ENCODE results near the gene NDUFAF8.

DNA sequence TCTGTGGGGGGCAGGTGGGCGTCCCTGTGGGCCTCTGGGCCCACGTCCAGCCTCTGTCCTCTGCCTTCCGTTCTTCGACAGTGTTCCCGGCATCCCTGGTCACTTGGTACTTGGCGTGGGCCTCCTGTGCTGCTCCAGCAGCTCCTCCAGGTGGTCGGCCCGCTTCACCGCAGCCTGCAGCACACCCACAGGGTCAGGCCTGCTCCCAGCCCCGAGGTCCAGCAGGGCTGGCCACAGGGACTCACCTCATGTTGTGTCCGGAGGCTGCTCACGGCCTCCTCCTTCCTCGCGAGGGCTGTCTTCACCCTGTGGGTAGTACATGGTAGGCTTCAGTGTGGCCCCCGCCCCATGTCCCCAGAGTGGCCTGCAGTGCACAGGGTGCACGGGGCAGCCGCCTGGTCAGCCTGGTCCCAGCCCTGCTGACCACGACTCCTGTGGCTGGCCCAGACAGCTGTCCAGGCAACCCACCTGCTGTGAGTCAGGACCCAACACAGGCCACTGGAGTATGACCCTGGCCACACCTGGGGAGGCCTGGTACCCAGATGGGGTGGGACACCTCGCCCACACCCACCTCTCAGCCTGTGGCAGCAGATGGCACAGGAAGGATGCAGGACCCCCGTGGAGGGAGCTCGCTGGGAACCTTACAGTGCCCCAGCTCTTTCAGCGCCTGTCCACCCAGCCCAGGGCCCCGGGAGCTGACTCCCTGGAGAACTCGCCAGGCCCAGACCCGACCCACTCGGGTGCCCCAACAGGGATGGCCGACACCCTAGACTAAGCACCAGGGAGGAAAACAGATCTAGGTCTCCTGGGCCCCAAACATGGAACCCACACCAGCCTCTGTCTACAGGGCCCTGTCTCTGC is 49.2 kb upstream of the NDUFAF8 start:
- TF ChIP-seq, protein P1, sequence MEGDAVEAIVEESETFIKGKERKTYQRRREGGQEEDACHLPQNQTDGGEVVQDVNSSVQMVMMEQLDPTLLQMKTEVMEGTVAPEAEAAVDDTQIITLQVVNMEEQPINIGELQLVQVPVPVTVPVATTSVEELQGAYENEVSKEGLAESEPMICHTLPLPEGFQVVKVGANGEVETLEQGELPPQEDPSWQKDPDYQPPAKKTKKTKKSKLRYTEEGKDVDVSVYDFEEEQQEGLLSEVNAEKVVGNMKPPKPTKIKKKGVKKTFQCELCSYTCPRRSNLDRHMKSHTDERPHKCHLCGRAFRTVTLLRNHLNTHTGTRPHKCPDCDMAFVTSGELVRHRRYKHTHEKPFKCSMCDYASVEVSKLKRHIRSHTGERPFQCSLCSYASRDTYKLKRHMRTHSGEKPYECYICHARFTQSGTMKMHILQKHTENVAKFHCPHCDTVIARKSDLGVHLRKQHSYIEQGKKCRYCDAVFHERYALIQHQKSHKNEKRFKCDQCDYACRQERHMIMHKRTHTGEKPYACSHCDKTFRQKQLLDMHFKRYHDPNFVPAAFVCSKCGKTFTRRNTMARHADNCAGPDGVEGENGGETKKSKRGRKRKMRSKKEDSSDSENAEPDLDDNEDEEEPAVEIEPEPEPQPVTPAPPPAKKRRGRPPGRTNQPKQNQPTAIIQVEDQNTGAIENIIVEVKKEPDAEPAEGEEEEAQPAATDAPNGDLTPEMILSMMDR (IDR thresholded peaks at IDR 0.05) = peak; percentile 19
- TF ChIP-seq ZFX (IDR thresholded peaks at IDR 0.05; ENCODE audit: borderline replicate concordance) = no peak
